ENCODE data around the gene SENP5. TPM values are rescaled to one million over a fixed set of nuclear protein-coding genes. Genes with fewer than 3 reads are reported as not detected.

SENP5 gene
- total RNA-seq, 2 donors from 2014 or later, result 13.2 to 46.8 TPM

DNA sequence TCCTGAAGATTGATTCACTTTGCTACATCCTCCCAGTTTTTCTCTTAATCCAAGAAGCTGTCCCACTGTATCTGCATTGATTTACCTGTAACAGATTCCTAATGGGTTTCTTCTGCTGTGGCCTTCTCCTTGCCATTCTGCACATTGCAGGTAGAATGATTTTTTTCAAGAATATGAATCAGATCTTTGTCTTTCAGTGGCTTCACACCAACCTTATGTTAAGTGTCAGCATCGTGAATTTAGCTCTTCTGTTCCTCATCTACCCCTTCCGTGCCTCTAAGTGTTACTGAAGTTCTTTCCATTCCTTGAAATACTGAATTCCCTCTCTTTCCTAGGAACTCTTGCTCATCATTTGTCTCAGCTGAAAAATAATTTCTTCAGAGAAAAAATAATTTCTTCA lies 7.5 kb downstream of the SENP5 start:
- intact Hi-C loops (cut with DNase I), result no loop called here
- no peak for TF ChIP-seq POLR2A (IDR thresholded peaks at IDR 0.05)
- TF ChIP-seq, protein P1, sequence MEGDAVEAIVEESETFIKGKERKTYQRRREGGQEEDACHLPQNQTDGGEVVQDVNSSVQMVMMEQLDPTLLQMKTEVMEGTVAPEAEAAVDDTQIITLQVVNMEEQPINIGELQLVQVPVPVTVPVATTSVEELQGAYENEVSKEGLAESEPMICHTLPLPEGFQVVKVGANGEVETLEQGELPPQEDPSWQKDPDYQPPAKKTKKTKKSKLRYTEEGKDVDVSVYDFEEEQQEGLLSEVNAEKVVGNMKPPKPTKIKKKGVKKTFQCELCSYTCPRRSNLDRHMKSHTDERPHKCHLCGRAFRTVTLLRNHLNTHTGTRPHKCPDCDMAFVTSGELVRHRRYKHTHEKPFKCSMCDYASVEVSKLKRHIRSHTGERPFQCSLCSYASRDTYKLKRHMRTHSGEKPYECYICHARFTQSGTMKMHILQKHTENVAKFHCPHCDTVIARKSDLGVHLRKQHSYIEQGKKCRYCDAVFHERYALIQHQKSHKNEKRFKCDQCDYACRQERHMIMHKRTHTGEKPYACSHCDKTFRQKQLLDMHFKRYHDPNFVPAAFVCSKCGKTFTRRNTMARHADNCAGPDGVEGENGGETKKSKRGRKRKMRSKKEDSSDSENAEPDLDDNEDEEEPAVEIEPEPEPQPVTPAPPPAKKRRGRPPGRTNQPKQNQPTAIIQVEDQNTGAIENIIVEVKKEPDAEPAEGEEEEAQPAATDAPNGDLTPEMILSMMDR (IDR thresholded peaks at IDR 0.05), result no peak
- 73 to 88% methylated on average over 2 of the region's 2 CpGs for WGBS, 2 donors
- Histone ChIP-seq H3K4me1 (no peaks in the 10 kb centered on the region), H3K4me3 (no peak overlapping the region), H3K27me3 (no peaks in the 10 kb centered on the region), H3K9me3 (no peaks in the 10 kb centered on the region), H3K27ac (no peak overlapping the region), H3K36me3 (replicated peaks in 1 of 2; ENCODE audit: insufficient read depth in 1 of 2, low read depth in 2 of 2) (no peaks in the 10 kb centered on the region)
- ATAC-seq (no peak), DNase-seq (no peak)

DNA sequence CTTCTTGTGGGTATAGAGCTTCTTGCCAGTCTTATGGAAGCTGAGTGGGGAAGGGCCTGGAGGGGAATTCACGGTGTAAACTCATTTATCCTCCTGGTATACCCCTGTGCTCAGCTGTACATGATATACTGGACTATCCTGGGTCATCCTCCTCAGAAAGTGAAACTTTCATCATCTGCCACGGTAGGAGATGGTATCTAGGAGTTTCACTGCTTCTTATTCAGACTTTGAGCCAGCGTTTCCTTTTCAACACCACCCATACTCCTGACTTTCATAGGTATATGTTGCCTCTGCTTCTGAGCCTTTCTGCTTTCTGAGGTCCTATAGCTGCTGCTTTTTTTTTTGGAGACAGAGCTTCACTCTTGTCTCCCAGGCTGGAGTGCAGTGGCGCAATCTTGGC lies 15.6 kb downstream of the SENP5 start:
- 83 to 88% methylated on average over 4 of the region's 4 CpGs for WGBS, 2 donors

DNA sequence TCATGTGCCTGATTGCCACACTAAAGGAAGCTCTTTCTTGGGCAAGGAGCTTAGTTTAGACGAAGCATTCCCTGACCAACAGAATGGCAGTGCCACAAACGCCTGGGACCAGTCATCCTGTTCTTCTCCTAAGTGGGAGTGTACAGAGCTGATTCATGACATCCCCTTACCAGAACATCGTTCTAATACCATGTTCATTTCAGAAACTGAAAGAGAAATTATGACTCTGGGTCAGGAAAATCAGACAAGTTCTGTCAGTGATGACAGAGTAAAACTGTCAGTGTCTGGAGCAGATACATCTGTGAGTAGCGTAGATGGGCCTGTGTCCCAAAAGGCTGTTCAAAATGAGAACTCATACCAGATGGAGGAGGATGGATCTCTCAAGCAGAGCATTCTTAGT lies 18.4 kb downstream of the SENP5 start:
- Histone ChIP-seq H3K27me3 (no peaks in the 10 kb centered on the region), H3K36me3 (replicated peaks in 1 of 2; ENCODE audit: insufficient read depth in 1 of 2, low read depth in 2 of 2) (peaks cover 0 to 9% of the 10 kb centered on the region in 2 donors), H3K4me1 (no peaks in the 10 kb centered on the region), H3K4me3 (no peak overlapping the region), H3K27ac (no peak overlapping the region), H3K9me3 (no peaks in the 10 kb centered on the region)
- no peak for DNase-seq
- intact Hi-C loops (cut with DNase I), result no loop called here
- ATAC-seq, result no peak
- WGBS, 2 donors, result 63 to 64% methylated on average over 4 of the region's 4 CpGs
- TF ChIP-seq, protein P1 (IDR thresholded peaks at IDR 0.05), result no peak
- no peak for TF ChIP-seq POLR2A (IDR thresholded peaks at IDR 0.05)

More for the DNA sequence above, 15.6 kb downstream of the SENP5 start:
- Histone ChIP-seq H3K4me3 (no peak overlapping the region), H3K36me3 (replicated peaks in 1 of 2; ENCODE audit: insufficient read depth in 1 of 2, low read depth in 2 of 2) (peaks cover 0 to 9% of the 10 kb centered on the region in 2 donors), H3K27ac (no peak overlapping the region), H3K9me3 (no peaks in the 10 kb centered on the region), H3K27me3 (no peaks in the 10 kb centered on the region), H3K4me1 (no peaks in the 10 kb centered on the region)
- DNase-seq (no peak), ATAC-seq (no peak)
- TF ChIP-seq, protein P1 (IDR thresholded peaks at IDR 0.05), result no peak
- intact Hi-C loops (cut with DNase I), result no loop called here

DNA sequence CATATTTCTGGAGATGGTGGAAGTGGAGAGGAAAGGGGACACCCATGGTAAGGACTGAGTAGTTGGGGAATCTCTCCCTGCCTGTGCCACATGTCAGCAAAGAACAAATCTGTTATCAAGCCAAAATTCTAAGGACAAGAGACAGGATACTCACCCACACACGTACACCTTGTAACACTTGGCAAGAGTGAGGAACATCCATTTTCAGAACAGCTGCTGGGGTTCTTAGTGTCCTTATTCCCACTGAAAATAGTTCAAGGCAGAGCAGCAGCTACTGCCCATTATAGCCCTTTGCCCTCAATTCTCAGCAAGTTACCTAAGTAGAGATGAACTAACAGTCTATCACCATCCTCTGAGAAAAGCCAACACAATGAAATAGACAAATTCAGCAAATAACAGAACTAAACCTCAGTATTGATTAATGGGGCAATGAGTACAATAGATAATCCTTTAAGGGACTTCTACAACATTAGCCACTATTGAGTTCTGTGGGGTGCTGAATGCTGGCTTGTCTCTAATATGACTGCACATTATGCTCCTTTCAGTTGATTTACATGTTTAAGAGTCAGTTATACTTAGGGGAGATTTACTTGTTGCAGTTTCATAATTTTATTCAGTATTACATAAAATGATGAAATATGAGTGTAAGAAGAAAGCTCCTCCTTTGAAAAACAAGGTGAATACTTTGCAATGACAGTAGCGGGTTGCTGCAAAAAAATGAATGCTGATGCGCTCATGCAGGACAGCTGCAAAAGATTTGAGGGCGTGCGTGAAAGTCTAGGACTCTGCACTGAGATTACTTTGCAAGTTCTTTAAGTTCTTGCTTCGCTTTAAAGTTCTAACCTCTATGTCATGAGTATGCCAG lies 22.4 kb downstream of the SENP5 start:
- Histone ChIP-seq H3K9me3 (no peaks in the 10 kb centered on the region), H3K4me3 (no peak overlapping the region), H3K4me1 (no peaks in the 10 kb centered on the region), H3K27me3 (no peaks in the 10 kb centered on the region), H3K27ac (no peak overlapping the region), H3K36me3 (replicated peaks in 1 of 2; ENCODE audit: insufficient read depth in 1 of 2, low read depth in 2 of 2) (peaks cover 0 to 9% of the 10 kb centered on the region in 2 donors)
- intact Hi-C loops (cut with DNase I), result no loop called here
- TF ChIP-seq, protein P1 (IDR thresholded peaks at IDR 0.05), result no peak
- DNase-seq, result no peak
- ATAC-seq, result no peak
- 88 to 94% methylated on average over 6 of the region's 6 CpGs for WGBS, 2 donors
